HG03175 (cell line): Measurements from ENCODE around the gene MMD.
"Not testable (repeated sequence)": the region's sequence is repeated elsewhere in the genome, so short reads cannot be mapped to it uniquely, and the experiment has no call there.

Experiments used
- ATAC-seq: cut with Tn5 transposase; IDR thresholded peaks from one replicate; pipeline ENCODE4 v1.9.1; 2021; ENCODE audit warnings: mild to moderate bottlenecking, moderate library complexity; ENCODE audit not compliant: unreplicated experiment

Gene MMD

DNA sequence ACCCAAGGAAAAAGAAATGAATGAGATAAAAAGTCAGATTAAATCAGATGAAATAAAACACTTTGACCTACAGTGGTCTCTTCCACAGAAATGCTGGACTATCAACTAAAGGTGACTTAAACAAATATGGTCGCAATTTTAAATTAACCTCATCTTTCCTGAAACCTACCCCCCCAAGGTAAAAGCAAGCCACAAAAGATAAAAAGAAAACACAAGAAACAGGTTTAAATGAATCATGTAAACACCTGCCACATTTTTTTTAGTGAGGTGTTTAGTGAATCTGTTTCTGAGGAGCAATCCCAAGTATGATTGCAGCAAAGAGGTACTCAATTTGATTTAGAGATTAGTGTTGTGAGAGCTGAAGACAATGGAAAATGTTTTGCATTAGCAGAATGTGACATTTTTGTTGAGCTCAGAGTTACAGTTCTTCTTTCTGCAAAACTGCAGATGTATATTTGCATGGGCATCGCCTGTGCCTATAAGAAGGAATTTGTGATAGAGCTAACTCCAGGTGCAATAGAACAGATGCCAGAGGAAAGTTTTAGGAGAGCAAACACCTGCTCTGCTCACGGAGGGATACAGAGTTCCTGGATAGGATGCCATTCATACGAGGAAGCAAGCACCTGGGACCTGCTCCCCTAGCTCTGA is 3.4 kb upstream of the MMD start:
- ATAC-seq: no peak

DNA sequence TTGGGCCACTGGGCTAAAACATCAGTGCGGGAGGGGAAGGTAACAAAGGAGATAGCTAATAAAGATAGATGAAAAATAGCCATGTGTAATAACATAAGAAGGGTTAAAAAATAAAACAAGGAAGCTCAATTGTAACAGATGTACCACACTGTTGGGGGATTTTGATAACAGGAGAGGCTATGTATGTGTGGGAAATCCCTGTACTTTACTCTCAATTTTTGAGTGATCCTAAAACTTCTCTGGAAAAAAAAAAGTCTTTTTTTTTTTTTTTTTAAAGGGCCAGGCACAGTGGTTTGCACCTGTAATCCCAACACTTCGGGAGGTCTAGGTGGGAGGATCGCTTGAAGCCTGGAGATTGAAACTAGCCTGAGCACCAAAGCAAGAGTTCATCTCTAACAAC is 1.9 kb upstream of the MMD start:
- no peak for ATAC-seq

DNA sequence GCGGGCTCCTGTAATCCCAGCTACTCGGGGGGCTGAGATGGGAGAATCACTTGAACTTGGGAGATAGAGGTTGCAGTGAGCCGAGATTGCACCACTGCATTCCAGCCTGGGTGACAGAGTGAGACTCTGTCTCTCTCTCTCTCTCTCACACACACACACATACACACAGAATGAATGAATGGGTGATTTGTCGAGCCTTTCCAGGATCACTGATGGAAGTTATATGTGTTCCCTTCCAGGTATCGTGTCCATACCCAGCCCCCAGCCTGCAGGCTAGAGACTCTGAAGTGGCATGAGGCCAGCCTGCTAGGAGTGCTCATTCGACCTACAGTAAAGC is 1.2 kb upstream of the MMD start:
- ATAC-seq: not testable (repeated sequence)

DNA sequence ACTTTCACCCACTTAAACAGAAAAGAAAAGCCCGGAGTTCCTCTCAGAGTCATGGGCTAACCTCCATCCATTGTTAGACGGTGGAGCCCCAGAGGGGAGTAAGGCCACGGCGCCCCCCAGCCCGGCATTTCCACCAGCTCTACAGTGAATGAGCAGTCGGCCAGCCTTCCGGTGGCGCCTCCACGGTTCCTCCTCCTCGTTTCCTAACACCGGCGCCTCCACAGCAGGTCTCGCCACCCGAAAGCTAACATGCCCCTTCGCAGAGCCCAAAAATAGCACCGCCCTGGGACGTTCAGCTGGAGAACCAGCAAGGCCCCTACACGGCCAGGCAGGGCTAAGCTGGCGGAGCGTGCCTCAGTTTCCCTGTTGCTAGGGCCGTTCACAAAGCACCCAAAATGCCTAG is 858 bp downstream of the MMD start:
- no peak for ATAC-seq

DNA sequence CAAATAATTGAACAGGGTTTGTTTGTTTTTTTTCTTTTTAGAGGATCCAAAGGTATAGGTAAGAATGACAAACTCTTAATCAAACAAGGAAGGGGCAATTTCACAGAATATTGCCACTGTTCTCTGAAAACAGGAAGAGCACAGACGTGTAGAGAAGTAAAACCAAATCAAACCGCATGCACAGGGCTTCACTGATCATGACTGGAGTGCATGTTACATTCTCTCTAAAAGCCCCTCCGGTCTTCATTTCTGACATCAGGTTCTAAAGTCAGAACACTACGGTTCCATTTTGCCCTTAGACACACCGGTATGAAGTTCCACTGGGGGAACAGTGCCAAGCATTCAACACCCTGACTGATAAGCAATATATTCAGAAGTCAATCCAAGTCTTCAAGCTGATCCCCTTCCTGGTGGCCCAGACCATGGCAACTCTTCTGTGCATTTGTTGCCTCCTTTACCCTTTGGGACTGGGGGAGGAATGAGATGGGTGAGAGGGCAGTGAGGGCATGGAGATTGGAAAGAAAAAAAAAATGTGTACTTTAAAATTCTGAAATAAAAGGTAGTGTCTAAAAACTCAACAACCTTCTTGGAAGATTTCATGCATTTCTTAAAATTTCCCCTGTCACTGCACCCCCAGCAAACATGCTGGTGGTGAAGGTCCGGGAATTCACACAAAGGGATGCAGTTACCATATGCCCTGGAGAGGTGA is 1.4 kb downstream of the MMD start:
- ATAC-seq: peak; percentile 41

DNA sequence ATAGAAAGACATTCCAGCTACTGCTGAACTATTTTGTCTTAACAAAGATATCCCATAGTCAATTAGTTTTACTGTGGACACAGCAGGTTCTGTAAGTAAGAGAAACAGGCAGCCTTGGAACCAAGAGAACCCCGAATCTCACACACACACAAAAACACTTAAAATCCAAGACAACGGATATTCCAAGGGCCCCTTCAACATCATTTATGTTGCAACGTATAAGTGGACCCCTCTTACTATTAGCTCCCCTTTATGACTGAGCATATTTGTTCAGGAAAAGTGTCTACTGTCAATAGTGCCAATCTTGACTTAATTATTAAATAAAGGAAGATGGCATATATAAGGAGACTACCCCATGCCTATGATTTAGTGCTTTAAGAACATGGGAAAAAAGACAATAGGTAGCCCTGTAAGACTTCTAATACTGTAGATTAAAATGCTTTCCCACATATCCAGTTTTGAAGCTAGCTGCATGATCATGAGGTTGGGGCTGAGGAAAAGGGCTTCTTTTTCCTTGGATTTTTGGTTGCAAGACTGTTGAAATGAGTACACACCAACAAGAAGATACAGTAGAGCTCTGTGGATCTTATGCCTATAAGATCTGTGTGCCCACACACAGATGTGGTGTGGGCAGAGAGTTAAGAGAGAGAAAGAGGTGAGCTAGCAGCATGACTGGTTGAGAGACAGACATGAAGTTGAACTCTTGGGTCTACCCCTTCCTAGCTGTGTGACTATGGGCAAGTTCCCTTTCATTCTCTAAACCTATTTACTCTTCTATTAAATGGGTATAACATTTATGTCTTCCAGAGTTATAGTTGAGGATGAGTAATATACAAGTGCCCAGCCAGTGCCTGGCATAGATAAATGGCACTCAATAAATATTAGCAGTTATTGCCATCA is 3.0 kb downstream of the MMD start:
- ATAC-seq: no peak

DNA sequence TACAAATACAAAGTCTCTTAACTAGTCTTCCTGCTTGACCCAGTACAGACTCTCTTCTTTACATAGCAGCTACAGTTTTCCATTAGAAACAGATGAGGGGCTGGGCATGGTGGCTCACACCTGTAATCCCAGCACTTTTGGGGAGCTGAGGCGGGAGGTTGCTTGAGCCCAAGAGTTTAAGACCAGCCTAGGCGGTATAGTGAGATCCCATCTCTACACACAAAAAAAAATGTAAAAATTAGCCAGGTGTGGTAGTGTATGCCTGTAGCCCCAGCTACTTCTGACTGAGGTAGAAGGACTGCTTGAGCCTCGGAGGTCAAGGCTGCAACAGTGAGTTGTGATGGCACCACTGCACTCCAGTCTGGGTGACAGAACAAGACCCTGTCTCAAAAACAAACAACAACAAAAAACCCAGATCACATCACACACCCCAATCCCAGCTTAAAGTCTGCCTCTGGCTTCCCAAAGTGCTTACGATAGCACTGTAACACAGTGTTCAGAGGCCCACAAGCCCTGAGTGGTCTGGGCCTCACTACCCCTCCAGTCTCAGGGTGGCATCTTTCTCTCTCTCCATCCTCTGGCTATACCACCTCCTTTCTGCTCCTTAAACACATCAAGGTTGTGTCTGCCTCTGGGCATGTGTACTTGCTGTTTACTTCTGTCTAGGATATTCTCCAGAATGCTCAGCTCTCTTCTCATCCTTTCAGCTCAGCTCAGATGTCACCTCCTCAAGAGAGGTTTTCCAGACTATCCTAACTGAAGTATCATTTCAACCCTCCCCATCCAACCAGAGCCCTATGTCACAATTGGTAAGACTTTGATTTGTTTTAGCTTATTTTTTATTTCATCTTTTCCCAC is 4.0 kb downstream of the MMD start:
- no peak for ATAC-seq

DNA sequence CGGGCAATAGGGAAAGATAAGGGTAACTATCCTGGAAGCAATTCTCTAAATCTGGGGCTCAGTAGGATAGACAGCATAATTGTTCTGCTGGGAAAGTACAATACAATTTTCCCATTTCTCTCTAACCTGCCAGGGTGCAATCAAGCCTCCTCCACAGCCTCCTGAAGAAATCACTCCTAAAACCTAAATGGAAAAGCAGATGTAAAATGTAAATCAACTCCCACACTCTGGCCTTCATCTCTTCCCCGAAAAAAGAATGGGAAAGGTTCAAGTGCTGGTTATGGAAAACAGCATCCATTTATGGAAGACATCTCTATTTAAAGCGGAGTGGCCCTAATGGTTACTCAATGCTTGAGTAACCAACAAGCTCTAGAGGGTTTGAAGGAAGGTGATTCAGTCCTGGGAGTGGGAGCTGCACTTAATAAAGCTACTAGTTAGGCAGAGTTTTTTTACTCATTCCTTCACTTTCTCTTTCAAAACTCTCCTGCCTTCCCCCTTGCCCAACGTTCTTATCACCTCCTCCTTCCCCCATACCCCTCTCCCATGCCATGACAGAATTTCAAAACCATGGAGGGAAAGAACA is 5.1 kb downstream of the MMD start:
- ATAC-seq: no peak

DNA sequence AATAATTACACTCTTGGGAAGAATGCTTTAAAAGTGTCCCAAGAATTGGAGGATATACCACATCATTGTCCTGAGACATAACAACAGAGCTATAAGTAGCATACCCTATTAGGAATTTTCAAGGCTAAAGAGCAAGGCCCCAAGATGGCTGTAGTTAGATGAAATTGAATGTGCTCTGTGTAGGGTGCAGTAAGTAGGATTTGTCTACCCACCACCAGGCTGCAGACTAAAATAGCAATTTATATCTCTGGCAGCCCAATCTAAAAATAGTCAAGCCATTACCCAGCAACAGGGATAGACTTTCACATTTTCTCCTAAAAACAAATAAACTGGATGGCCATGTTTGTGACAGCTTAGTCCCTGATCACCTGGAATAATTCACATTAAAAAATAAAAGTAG is 5.6 kb downstream of the MMD start:
- no peak for ATAC-seq

DNA sequence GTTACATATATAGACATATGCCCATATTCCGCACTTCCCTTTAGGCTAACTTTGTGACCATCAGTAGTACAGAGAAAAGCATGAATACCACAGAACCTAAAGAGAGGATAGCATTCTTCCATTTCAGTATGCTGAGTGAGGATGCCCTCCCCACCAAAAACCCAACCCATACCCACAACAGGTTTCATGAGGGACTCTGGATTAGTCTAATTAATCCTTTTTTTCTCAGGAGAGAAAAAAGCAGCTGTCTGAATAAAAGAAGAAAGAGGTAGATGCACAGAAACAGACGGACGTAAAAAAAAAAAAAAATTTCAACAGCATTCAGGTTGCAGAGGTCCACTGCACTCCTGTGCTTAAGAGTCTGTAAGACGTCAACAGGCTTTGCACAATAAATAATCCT is 6.7 kb downstream of the MMD start:
- ATAC-seq: no peak

DNA sequence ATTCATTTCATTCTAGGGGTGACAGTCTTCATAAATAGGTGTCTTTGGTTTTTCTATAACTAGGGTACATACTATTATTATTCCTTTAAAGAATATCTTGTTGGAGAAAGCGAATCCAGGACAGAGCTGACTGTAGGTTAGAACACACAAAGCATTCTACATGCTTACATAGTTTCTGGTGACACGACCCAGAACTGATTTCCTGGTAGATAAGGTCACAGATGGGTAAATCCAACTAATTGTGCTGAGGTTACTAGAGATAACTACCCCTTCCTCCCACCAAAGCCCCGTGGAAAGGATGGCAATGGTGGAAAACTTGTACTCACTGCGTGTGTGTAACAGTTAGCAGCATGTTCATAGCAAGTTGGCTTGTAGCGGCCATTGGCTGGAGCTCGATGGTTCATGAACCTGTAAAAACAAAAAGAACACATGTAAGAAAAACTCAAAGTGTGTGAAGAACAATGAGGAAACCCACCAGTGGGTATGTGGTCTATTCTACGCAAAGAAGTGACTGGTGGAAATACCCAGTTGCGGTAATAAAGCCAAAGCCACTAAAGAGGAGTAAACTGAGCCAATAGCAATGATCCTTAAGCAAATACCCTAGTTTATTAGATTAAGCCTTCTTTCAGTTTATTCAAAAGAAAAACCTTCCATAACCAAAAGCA is 7.7 kb downstream of the MMD start:
- ATAC-seq: no peak

DNA sequence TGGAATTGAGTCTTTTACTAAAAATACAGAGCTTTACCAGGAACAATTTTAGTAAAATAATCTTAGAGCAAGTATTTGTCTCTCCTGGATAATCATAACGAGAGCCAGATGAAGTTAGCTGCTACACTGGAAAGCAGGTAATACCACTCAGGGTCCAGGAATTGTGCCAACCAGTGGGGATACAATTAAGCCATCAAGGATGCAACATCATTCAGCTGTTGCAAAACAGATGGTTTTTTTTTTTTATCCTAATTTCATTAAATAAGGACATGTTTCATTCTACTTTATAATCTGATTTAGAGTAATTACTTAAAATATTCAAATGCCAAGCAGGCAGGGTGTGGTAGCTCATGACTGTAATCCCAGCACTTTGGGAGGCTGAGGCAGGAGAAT is 10.2 kb downstream of the MMD start:
- ATAC-seq: no peak

DNA sequence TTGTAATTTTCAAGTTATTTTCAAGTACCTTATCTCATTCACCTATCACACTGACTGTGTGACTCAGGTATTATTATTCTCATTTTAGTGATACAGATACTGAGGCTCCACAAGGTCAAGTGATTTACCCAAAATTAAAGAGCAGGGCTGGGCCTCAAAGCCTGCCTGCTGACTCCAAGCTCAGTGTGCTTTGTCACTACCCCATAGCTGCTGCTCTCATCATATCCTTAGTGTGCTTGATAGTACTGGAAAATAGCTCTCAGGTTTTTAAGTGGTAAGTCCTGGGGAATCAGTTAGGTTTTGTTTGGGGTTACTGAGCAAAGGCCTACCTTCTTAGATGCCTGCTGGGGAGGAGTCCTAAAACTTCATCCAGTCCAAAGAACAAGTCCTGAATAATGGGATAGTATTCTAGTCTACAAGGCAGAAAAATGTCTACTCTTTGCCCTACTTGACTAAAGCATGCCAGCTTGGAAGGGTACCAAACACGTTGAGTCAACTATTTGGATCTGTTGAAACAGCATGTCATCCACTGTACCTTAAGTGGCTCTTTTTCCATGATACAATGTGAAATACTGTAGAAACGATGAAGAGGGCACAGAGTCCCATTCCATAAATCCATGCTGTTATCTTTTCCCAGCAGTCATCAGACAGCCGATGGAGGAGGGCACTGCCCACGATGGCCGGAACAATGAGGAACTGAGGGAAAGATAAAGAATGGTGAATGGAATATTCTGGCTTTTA is 10.7 kb downstream of the MMD start:
- no peak for ATAC-seq

DNA sequence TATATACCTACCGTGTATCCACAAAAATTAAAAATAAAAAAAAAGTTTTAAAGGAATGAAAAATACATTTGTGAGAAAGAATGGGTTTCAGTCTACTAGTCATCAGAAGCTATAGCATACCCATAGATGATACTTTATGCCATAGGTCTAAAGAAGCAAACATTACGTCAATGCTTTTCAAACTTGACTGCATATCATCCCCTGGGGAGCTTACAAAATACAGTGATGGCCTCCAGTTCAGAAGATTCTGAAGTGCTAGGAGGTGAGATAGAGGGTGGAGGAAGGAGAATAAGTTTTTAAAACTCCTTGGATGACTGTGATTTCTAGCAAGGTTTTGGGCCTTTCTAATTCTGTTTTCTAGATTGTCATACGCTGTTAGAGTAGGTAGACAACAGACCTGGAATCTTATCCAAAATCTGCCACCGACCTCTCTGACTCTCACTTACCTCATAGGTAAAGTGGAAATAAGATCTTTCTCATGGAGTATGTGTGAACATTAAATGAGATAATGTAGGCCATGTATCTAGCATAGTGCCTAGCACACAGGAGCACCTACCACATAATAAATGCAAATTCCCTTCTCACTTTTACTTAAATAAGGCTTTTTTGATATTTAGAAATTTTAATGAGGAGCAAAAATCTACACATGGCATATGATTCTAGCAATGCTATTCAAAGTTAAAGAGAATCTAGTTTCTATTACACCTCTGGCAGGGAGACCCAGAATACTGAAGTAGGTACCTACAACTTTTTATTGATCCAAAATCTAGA is 12.4 kb downstream of the MMD start:
- no peak for ATAC-seq

DNA sequence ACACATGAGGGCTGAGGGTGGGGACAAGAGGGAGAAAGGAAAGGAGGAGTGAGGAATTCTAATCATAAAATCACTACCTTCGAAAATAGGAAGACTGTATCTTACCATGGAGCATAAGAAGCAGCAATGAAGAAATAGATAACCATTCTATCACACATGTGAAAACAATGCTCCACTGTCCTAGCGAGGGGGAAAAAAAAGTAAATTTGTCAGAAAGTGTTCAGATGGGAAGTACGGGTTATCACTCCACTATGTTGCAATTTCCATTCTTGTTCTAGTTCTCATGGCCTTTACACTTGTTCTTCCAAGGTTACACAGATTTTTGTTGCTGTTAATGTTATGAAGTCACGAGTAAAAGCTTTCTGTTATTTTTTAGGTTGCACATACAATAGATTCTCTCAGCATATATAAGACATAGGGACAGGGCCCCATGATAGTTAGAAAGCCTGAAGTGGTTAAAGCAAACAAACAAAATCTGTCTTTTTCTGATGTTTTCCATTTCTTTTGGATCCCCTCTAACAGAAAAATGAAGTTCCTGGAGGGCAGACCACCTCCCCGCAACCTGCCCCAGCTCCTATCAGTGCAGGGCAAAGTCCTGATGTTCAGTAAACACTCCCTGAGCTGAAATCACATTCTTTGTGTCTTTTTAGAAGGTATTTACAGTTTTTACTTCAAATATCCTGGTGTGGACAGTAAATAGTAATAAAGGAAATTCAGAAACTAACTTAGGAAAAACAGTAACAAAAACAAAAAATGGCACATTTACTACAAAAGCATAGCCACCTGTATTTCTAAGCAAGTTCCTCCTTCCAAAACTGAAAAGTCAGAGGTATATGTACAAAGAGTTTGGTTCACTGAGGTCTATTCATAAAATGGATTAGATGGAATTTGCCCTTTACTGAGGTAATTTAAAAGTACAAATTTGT is 13.7 kb downstream of the MMD start:
- ATAC-seq: no peak

DNA sequence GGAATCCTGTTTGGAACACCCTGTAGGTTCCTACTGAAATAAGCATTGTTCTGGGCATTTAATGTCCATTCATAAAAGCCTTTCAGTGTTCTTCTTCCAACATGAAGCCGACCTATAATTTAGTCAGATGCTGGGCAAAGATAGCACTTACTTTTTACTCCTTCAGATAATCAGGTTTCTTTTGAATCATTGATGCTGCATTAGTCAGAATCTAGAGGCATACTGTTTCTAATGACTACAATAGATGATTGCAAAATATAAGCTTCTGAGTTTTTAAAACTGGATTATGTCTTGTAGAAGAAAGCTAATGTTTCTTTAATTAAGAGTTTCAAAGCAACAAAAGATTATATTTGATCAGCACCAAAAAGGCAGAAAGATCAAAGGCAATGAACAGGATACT is 16.0 kb downstream of the MMD start:
- ATAC-seq: no peak

DNA sequence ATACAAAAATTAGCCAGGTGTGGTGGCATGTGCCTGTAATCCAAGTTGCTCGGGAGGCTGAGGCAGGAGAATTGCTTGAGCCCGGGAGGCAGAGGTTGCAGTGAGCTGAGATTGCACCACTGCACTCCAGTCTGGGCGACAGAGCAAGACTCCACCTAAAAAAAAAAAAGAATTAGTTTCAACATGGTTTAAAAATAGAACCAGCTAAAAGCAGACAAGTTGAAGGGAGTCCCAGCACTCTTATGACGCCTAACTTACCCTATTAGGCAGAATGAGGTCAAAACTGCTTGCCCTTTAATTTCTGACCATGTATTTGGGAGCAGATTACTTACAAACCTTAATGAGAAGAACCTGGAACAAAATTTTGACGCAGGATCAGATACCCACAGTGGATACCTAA is 17.4 kb downstream of the MMD start:
- ATAC-seq: not testable (repeated sequence)

DNA sequence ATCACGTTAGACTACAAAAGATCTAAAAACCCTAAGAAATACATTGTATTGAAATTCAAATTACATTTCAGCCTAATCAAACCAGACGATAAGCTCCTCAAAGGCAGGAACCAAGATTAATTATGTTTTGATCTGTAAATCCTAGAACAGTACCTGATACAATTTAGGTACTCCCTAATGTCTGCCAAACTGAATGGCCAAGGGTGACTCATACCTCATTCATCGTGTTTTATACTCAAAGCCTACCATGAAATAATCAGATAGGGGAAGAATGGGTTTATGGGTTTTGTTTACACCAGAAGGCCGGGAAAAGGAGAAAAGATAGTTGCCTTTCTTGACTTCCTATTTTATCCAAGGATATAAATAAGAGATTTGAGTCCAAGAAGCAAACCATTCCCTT is 19.3 kb downstream of the MMD start:
- no peak for ATAC-seq
